VCaP (cell line): Measurements from ENCODE around the gene GAPT.

Experiments
- H3K27ac ChIP-seq: fragments of 450-650 bp; 2 replicates; pipeline ENCODE4 v1.5.1; 2017
- TF ChIP-seq, protein P1 (sequence below): fragments of 450-650 bp; conservative IDR thresholded peaks from 2 replicates; pipeline ENCODE4 v1.5.1; 2017; ENCODE audit warnings: mild to moderate bottlenecking, moderate library complexity

Gene GAPT

DNA sequence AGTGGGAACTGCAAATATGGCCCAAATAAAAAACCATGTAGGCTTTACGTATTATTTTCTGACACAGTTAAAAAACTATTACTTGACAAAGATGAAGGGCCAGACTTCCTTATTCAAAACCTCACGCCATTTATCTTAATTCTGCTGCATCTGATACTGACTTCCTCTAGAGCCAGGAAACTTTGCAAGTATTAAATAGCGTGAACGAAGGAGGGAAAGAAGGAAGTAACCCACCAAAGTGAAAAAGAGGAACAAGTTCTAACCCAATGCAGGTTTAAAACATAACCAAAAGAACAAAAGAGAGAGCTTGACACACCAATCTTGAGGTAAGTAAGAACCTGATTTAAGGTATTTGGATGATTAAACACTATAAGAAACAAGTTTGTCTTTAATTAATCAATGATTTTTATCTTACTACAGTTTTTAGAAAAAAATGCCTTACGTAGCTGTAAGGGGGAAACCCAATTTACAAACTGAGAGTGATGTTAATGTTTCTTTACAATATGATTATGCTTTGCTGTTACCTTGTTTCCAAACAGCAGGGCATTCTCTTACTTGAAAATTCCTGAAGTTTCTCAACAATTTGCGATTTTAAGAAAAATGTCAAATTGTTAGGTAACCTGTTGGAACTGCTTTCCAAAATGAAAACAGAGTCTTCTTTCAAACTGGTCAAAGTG, at the start of gene GAPT:
GAPT (plus strand) TSS at position 220 of the 677 bp plus-strand sequence. CDS start 3,102 bp downstream, outside the sequence.
- no peak within 1 kb of the TSS for H3K27ac ChIP-seq
- TF ChIP-seq, protein P1, sequence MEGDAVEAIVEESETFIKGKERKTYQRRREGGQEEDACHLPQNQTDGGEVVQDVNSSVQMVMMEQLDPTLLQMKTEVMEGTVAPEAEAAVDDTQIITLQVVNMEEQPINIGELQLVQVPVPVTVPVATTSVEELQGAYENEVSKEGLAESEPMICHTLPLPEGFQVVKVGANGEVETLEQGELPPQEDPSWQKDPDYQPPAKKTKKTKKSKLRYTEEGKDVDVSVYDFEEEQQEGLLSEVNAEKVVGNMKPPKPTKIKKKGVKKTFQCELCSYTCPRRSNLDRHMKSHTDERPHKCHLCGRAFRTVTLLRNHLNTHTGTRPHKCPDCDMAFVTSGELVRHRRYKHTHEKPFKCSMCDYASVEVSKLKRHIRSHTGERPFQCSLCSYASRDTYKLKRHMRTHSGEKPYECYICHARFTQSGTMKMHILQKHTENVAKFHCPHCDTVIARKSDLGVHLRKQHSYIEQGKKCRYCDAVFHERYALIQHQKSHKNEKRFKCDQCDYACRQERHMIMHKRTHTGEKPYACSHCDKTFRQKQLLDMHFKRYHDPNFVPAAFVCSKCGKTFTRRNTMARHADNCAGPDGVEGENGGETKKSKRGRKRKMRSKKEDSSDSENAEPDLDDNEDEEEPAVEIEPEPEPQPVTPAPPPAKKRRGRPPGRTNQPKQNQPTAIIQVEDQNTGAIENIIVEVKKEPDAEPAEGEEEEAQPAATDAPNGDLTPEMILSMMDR: no peak

GRCh38 chr5:58444805-58445204, 46.4 kb upstream of the GAPT start:
- no peak overlapping the region for H3K27ac ChIP-seq

DNA sequence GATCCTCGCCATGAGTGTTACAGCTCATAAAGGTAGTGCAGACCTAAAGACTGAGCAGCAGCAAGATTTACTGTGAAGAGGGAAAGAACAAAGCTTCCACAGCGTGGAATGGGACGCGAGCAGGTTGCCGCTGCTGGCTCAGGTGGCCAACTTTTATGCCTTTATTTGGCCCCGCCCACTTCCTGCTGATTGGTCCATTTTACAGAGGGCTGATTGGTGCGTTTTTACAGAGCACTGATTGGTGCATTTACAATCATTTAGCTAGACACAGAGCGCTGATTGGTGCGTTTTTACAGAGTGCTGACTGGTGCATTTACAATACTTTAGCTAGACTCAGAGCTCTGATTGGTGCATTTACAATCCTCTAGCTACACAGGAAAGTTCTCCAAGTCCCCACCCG, 45.2 kb upstream of the GAPT start:
- TF ChIP-seq, protein P1: no peak

More at GRCh38 chr5:58444805-58445204, 46.4 kb upstream of the GAPT start:
- TF ChIP-seq, protein P1: no peak

DNA sequence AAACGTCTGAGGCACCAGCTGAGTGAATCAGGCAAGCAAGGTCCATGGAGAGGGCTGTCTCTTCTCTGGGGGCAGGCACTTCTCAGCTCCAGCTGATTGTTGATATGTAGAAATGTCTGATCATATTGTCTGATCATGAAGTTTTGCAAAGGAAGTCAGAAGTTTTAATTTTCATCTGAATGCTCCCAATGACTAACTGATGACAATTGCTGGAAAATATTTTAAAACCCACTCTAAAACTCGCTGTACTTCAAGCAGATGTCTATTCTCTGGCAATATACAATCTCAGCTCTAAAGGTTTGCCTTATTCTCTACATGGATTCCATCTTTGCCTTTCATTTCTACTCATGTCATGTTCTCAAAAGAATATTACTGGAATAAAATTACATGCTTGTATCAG, 44.0 kb upstream of the GAPT start:
- TF ChIP-seq, protein P1: no peak
- H3K27ac ChIP-seq: no peak overlapping the region

More for the DNA sequence above, 45.2 kb upstream of the GAPT start:
- no peak overlapping the region for H3K27ac ChIP-seq

- TF ChIP-seq, protein P1: no peak
Observed at GRCh38 chr5:58450018-58450417, 41.2 kb upstream of the GAPT start.

DNA sequence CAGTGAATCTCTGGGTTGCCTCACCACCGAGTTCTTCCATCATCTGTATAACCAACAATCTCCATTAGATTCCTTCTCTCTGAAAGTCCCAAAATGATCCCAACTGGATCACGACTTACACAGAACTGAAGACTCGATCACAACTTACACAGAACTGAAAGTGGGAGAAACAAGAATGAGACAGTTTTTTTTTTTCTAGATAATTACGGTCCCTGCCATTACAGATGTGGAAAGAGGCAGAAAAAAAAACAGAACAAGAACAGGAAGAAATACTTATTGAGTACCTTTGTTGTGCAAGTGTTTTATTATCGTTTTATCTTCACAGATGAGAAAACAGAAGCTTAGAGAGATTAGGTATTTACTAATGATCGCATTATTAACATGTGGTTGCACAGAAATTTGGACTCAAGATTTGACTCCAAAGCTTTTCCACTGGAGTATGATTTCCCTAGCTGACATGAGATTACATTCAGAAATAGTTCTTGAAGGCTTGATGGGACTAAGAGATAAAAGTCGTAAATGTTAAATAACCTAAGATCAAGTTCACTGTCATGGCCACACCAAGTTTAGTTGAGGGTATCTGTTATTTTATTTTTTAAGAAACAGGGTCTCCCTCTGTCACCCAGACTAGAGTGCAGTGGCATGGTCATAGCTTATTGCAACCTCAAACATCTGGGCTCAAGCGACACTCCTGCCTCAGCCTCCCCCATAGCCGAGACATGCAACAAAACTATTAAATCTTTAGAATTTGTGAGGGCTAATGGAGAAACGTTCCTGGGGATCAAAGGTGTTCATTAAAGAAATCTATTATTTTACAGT, 40.2 kb upstream of the GAPT start:
- H3K27ac ChIP-seq: no peak overlapping the region
- TF ChIP-seq, protein P1: no peak

More at GRCh38 chr5:58450018-58450417, 41.2 kb upstream of the GAPT start:
- H3K27ac ChIP-seq: no peak overlapping the region
